Measurements from ENCODE around the gene FOXD3. TPM values are rescaled to one million over a fixed set of nuclear protein-coding genes. Genes with fewer than 3 reads are reported as not detected.

Gene FOXD3
- total RNA-seq, 2 experiments from 2014 or later: not detected

- Mint-ChIP-seq H3K36me3 (peaks cover 12% of the 10 kb centered on the region), H3K9me3 (no peaks in the 10 kb centered on the region), H3K4me1 (peaks cover 22% of the 10 kb centered on the region), H3K27ac (peak within 1 kb of the TSS; percentile 85), H3K27me3 (peaks cover 3% of the 10 kb centered on the region), H3K4me3 (peak within 1 kb of the TSS; percentile 97)
- peak; percentile 97 for DNase-seq
Measured at GRCh38 chr1:63367215-63368103, 45.1 kb downstream of the FOXD3 start, which contains the start of gene ALG6. ALG6 (plus strand) TSS chr1:63367627; CDS start chr1:63370978, 3,351 bp downstream.

GRCh38 chr1:63368131-63368530, 45.8 kb downstream of the FOXD3 start:
- Mint-ChIP-seq H3K27me3 (peaks cover 3% of the 10 kb centered on the region), H3K9me3 (no peaks in the 10 kb centered on the region), H3K4me3 (peak overlapping the region; percentile 97), H3K36me3 (peaks cover 12% of the 10 kb centered on the region), H3K4me1 (peaks cover 22% of the 10 kb centered on the region), H3K27ac (peak overlapping the region; percentile 85)
- DNase-seq: no peak

Other genes starting within 250 kb of the FOXD3 start
- gene ALG6, start 45.1 kb downstream of the FOXD3 start, total RNA-seq: 10 to 100 TPM; 17.4 to 17.8 TPM
- 10 to 100 TPM; 60.2 to 60.8 TPM for gene ITGB3BP, start 200.7 kb downstream of the FOXD3 start, total RNA-seq
- gene EFCAB7, start 201.0 kb downstream of the FOXD3 start, total RNA-seq: 1 to 10 TPM; 5.9 to 6.9 TPM

Data from activated naive CD8-positive, alpha-beta T cell treated with anti-CD3 and anti-CD28 coated beads for 36 hours (primary cell).